Upper lobe of left lung (tissue), 6 donors: ENCODE results near the gene ARFGEF3. TPM values are rescaled to one million over a fixed set of nuclear protein-coding genes. Genes with fewer than 3 reads are reported as not detected.

Source experiments
- ATAC-seq, 2 donors: fragments of 200-7000 bp; cut with Tn5 transposase; one replicate each; pipeline ENCODE4 v1.9.1; 2022; ENCODE audit warnings: mild to moderate bottlenecking in 2 of 2, moderate library complexity in 2 of 2; ENCODE audit not compliant: low FRiP score in 2 of 2
- DNase-seq, 2 donors: peaks; one replicate each; pipeline ENCODE4 v3.0.0-alpha.2; 2019 to 2020
- H3K27ac ChIP-seq, 4 donors: fragments of 200-600 bp; sonication (generic); one replicate each; pipeline ENCODE4 v1.5.1; 2016 to 2019
- H3K27me3 ChIP-seq, 4 donors: fragments of 200-600 bp; sonication (generic); one replicate each; pipeline ENCODE4 v1.5.1; 2017 to 2019
- H3K36me3 ChIP-seq, 4 donors: fragments of 200-600 bp; sonication (generic); one replicate each; pipeline ENCODE4 v1.5.1; 2016 to 2019
- H3K4me1 ChIP-seq, 4 donors: fragments of 200-600 bp; sonication (generic); one replicate each; pipeline ENCODE4 v1.5.1; 2018 to 2019
- H3K4me3 ChIP-seq, 4 donors: fragments of 200-600 bp; sonication (generic); one replicate each; pipeline ENCODE4 v1.5.1; 2017 to 2019; ENCODE audit warnings: mild to moderate bottlenecking in 2 of 4, moderate library complexity in 1 of 4
- H3K9me3 ChIP-seq, 4 donors: fragments of 200-600 bp; sonication (generic); one replicate each; pipeline ENCODE4 v1.5.1; 2018 to 2019
- CTCF ChIP-seq, 6 experiments: fragments of 450-650 bp in 4 of 6; fragments of 200-600 bp in 2 of 6; sonication (generic) in 2 of 6; IDR thresholded peaks; one replicate each; pipeline ENCODE4 v1.5.1; 2016 to 2019; ENCODE audit warnings: antibody characterized with exemption in 6 of 6
- EP300 ChIP-seq, 4 donors: sonication (generic); formaldehyde crosslinking; IDR thresholded peaks; one replicate each; pipeline ENCODE4 v1.5.1; 2017; ENCODE audit warnings: antibody characterized with exemption in 4 of 4, control low read depth in 2 of 4
- POLR2A ChIP-seq, 4 donors: fragments of 450-650 bp; IDR thresholded peaks; one replicate each; pipeline ENCODE4 v1.5.1; 2016 to 2017; ENCODE audit warnings: antibody characterized with exemption in 4 of 4, mild to moderate bottlenecking in 2 of 4
- POLR2AphosphoS5 ChIP-seq, 2 donors: sonication (generic); formaldehyde crosslinking; IDR thresholded peaks; one replicate each; pipeline ENCODE4 v1.5.1; 2017; ENCODE audit warnings: antibody characterized with exemption in 2 of 2
- WGBS, 2 donors: methylation state at CpG; one replicate each; pipeline ENCODE4 v1.1.5; 2017 to 2018; 5-methylcytosine and 5-hydroxymethylcytosine counted together
- total RNA-seq, 6 donors: library from RNA; depleted of rRNA in 4 of 6; stranded (reverse); fragments of >200 nt in 4 of 6; gene quantifications; one replicate each; pipeline versions ENCODE4 v1.1.0 to v1.2.1, GENCODE V29; 2016 to 2021
- donor health status: DM: no; HTN: no; CAD: no; lungs with moderate emphysema.
- donor health status: DM: no; HTN: yes; CAD: no; lungs with severe emphysema.

ARFGEF3 gene
- total RNA-seq, 6 donors from 2014 or later = 19.8 to 53.6 (median 30.5) TPM

GRCh38 chr6:138238368-138238767 is 76.6 kb downstream of the ARFGEF3 start:
- Histone ChIP-seq H3K27ac (no peak overlapping the region), H3K27me3 (no peaks in the 10 kb centered on the region), H3K4me3 (no peak overlapping the region), H3K4me1 (no peaks in the 10 kb centered on the region), H3K36me3 (no peaks in the 10 kb centered on the region), H3K9me3 (no peaks in the 10 kb centered on the region)
- TF ChIP-seq POLR2A (IDR thresholded peaks at IDR 0.05) (no peak), POLR2AphosphoS5 (IDR thresholded peaks at IDR 0.05) (no peak), CTCF (IDR thresholded peaks at IDR 0.05) (no peak), EP300 (IDR thresholded peaks at IDR 0.05) (no peak)
- ATAC-seq (no peak), DNase-seq (peak in 1 of 2 donors; percentile 13)
- WGBS, 2 donors = 83 to 91% methylated on average over 6 of the region's 6 CpGs

GRCh38 chr6:138239774-138240173 is 78.0 kb downstream of the ARFGEF3 start:
- no peaks in the 10 kb centered on the region for H3K9me3 ChIP-seq
- ATAC-seq (no peak), DNase-seq (no peak)
- no peak for TF ChIP-seq EP300 (IDR thresholded peaks at IDR 0.05)
- no peak for TF ChIP-seq POLR2A (IDR thresholded peaks at IDR 0.05)
- TF ChIP-seq POLR2AphosphoS5 (IDR thresholded peaks at IDR 0.05) = no peak
- no peak for TF ChIP-seq CTCF (IDR thresholded peaks at IDR 0.05)
- no peaks in the 10 kb centered on the region for H3K27me3 ChIP-seq
- no peak overlapping the region for H3K4me3 ChIP-seq
- no peak overlapping the region for H3K27ac ChIP-seq
- 92% methylated on average over 1 of the region's 1 CpG for WGBS, 2 donors
- H3K36me3 ChIP-seq = no peaks in the 10 kb centered on the region
- no peaks in the 10 kb centered on the region for H3K4me1 ChIP-seq

- no peak for ATAC-seq
Observed at GRCh38 chr6:138240476-138241245, 78.9 kb downstream of the ARFGEF3 start.

GRCh38 chr6:138241381-138241780 is 79.6 kb downstream of the ARFGEF3 start:
- TF ChIP-seq POLR2A (IDR thresholded peaks at IDR 0.05) (no peak), POLR2AphosphoS5 (IDR thresholded peaks at IDR 0.05) (no peak), EP300 (IDR thresholded peaks at IDR 0.05) (no peak), CTCF (IDR thresholded peaks at IDR 0.05) (no peak)
- ATAC-seq (no peak), DNase-seq (no peak)
- H3K9me3 ChIP-seq = no peaks in the 10 kb centered on the region
- H3K4me1 ChIP-seq = no peaks in the 10 kb centered on the region
- H3K36me3 ChIP-seq = peaks cover 0 to 3% (median 0%) of the 10 kb centered on the region in 4 donors
- 84 to 88% methylated on average over 3 of the region's 3 CpGs for WGBS, 2 donors
- no peak overlapping the region for H3K4me3 ChIP-seq
- H3K27ac ChIP-seq = no peak overlapping the region
- no peaks in the 10 kb centered on the region for H3K27me3 ChIP-seq

More at GRCh38 chr6:138240476-138241245, 78.9 kb downstream of the ARFGEF3 start:
- no peak for DNase-seq
- no peaks in the 10 kb centered on the region for H3K36me3 ChIP-seq
- H3K9me3 ChIP-seq = no peaks in the 10 kb centered on the region
- no peak overlapping the region for H3K27ac ChIP-seq
- H3K27me3 ChIP-seq = no peaks in the 10 kb centered on the region
- no peaks in the 10 kb centered on the region for H3K4me1 ChIP-seq
- TF ChIP-seq EP300 (IDR thresholded peaks at IDR 0.05) (no peak), POLR2AphosphoS5 (IDR thresholded peaks at IDR 0.05) (no peak), CTCF (IDR thresholded peaks at IDR 0.05) (no peak), POLR2A (IDR thresholded peaks at IDR 0.05) (no peak)
- WGBS, 2 donors = 92 to 96% methylated on average over 13 of the region's 13 CpGs
- no peak overlapping the region for H3K4me3 ChIP-seq

- DNase-seq (no peak), ATAC-seq (no peak)
- peaks cover 0 to 3% (median 0%) of the 10 kb centered on the region in 4 donors for H3K36me3 ChIP-seq
- no peaks in the 10 kb centered on the region for H3K4me1 ChIP-seq
- no peaks in the 10 kb centered on the region for H3K27me3 ChIP-seq
- 93 to 96% methylated on average over 6 of the region's 6 CpGs for WGBS, 2 donors
- H3K27ac ChIP-seq = no peak overlapping the region
- TF ChIP-seq POLR2AphosphoS5 (IDR thresholded peaks at IDR 0.05) (no peak), POLR2A (IDR thresholded peaks at IDR 0.05) (no peak), EP300 (IDR thresholded peaks at IDR 0.05) (no peak), CTCF (IDR thresholded peaks at IDR 0.05) (no peak)
- H3K9me3 ChIP-seq = no peaks in the 10 kb centered on the region
- no peak overlapping the region for H3K4me3 ChIP-seq
Observed at GRCh38 chr6:138241934-138242333, 80.2 kb downstream of the ARFGEF3 start.
